Mucosa of rectum (tissue), 2 donors: ENCODE data around the gene CFL2.
A peak's percentile ranks its signal among the peaks of the same experiment; 100 is the strongest.
"Not testable (repeated sequence)": the region's sequence is repeated elsewhere in the genome, so short reads cannot be mapped to it uniquely, and the experiment has no call there.

Experiments used
- H3K27ac ChIP-seq, 2 donors: one replicate each; pipeline ENCODE4 v1.7.0; 2013; ENCODE audit warnings: inconsistent platforms in 2 of 2, low read depth in 2 of 2, low read length in 2 of 2
- H3K27me3 ChIP-seq, 2 donors: one replicate each; pipeline ENCODE4 v1.7.0; 2013; ENCODE audit warnings: low read length in 2 of 2; ENCODE audit not compliant: control insufficient read depth in 2 of 2, insufficient read depth in 2 of 2
- H3K36me3 ChIP-seq, 2 donors: one replicate each; pipeline ENCODE4 v1.7.0; 2013; ENCODE audit warnings: low read length in 2 of 2; ENCODE audit not compliant: control insufficient read depth in 2 of 2, insufficient read depth in 2 of 2
- H3K4me1 ChIP-seq, 2 donors: one replicate each; pipeline ENCODE4 v1.7.0; 2013; ENCODE audit warnings: low read length in 2 of 2, mild to moderate bottlenecking in 1 of 2; ENCODE audit not compliant: control insufficient read depth in 2 of 2, insufficient read depth in 2 of 2
- H3K4me3 ChIP-seq, 2 donors: one replicate each; pipeline ENCODE4 v1.7.0; 2013; ENCODE audit warnings: low read length in 2 of 2
- H3K9ac ChIP-seq, 2 donors: one replicate each; pipeline ENCODE4 v1.7.0; 2013; ENCODE audit warnings: low read length in 2 of 2, low read depth in 1 of 2, mild to moderate bottlenecking in 1 of 2
- H3K9me3 ChIP-seq, 2 donors: one replicate each; pipeline ENCODE4 v1.7.0; 2013; ENCODE audit warnings: low read length in 2 of 2; ENCODE audit not compliant: control insufficient read depth in 2 of 2
- donor health status: healthy.
- donor health status: Normal muscosa, but diverticular disease.

Gene CFL2

GRCh38 chr14:34714320-34715126 lies at the start of gene CFL2:
TSS of gene CFL2 (minus strand) at chr14:34714593. CDS start at chr14:34714540, 53 bp downstream.
- Histone ChIP-seq H3K36me3 (peaks cover 0 to 9% of the 10 kb centered on the region in 2 donors), H3K9me3 (no peaks in the 10 kb centered on the region), H3K9ac (peak within 1 kb of the TSS; percentile 81 to 84), H3K4me1 (peaks cover 0 to 8% of the 10 kb centered on the region in 2 donors), H3K4me3 (peak within 1 kb of the TSS; percentile 86 to 87), H3K27me3 (no peaks in the 10 kb centered on the region), H3K27ac (peak within 1 kb of the TSS; percentile 89 to 91)

DNA sequence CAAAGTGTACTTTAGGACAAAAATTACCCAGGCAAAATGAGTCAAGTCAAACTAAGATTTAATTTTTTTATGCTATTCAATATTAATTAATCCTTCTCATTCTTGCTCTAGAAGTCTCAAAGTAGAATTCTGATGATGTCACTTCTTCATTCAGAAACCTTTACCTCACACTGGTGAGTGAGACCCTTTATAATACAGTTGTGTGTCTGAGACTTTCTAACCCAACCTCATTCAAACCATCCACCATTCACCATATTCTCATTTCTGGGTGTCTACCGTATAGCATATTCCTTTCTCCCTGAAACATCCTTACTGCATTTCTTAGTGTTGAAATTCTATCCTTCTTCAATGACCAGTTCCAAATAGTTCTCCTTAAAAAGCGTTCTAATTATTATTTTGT lies 40.8 kb upstream of the CFL2 start:
- Histone ChIP-seq H3K4me1 (no peaks in the 10 kb centered on the region), H3K9ac (no peak overlapping the region), H3K36me3 (peaks cover 21 to 29% of the 10 kb centered on the region in 2 donors), H3K27ac (no peak overlapping the region), H3K4me3 (no peak overlapping the region), H3K9me3 (no peaks in the 10 kb centered on the region), H3K27me3 (no peaks in the 10 kb centered on the region)

DNA sequence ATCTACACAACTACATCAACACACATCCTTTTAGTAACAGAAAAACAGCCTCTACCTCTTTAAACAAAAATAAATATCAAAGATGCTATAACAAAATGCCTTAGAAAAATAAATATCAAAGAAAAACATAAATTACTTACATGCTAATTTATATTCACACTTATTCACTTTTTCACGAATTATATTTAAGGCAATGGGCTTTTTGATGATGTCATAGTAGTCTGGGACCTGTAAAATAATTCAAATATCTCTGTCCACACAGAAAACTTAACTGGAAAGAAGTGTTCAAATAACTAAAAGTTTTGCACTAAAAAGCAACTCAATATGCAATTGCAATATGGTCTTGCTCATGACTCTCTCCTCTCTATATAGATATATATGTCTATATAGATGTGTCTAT lies 40.3 kb upstream of the CFL2 start:
- no peaks in the 10 kb centered on the region for H3K9me3 ChIP-seq
- H3K9ac ChIP-seq: no peak overlapping the region
- H3K4me3 ChIP-seq: no peak overlapping the region
- H3K4me1 ChIP-seq: no peaks in the 10 kb centered on the region
- no peaks in the 10 kb centered on the region for H3K27me3 ChIP-seq
- peaks cover 16 to 27% of the 10 kb centered on the region in 2 donors for H3K36me3 ChIP-seq
- H3K27ac ChIP-seq: no peak overlapping the region

DNA sequence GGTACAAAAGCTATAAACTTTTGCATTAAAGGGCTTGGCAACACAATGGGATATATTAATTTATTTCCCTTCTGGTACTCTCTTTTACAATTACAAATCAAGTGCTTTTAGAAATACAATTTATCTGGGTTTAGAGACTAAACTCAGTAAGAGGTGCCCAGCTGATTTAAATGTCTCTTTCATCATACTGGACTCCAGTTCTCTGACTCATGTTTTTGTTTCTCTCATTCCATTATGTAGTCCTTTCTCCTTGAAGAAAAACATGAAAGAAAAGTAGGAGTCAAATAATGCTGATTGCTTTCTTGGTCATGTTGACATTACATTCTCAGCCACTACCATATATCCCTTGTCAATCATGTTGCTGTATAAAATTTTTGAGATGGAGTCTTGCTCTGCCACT lies 36.3 kb upstream of the CFL2 start:
- no peaks in the 10 kb centered on the region for H3K27me3 ChIP-seq
- no peak overlapping the region for H3K4me3 ChIP-seq
- peaks cover 7 to 13% of the 10 kb centered on the region in 2 donors for H3K36me3 ChIP-seq
- no peak overlapping the region for H3K27ac ChIP-seq
- no peaks in the 10 kb centered on the region for H3K4me1 ChIP-seq
- no peaks in the 10 kb centered on the region for H3K9me3 ChIP-seq
- no peak overlapping the region for H3K9ac ChIP-seq

DNA sequence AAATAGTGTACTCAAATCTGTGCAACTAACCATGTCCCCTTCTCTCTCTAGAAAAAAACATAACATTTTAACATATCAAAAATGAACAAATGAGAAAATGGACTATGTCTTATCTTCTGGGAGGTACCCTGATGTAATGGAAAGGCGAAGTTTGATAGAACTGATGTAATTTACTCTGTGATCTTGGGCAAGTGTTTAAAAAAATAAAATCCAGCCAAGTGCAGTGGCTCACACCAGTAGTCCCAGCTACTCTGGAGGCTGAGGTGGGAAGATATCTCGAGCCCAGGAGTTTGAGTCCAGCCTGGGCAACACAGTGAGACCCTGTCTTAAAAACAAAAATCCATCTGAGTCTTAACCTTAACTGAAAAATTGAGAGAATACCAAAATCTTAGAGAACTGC lies 35.8 kb upstream of the CFL2 start:
- no peak overlapping the region for H3K4me3 ChIP-seq

GRCh38 chr14:34749408-34749807 lies 35.0 kb upstream of the CFL2 start:
- H3K27ac ChIP-seq: no peak overlapping the region
- H3K4me1 ChIP-seq: no peaks in the 10 kb centered on the region
- no peak overlapping the region for H3K9ac ChIP-seq
- no peak overlapping the region for H3K4me3 ChIP-seq
- peaks cover 7 to 9% of the 10 kb centered on the region in 2 donors for H3K36me3 ChIP-seq
- H3K27me3 ChIP-seq: no peaks in the 10 kb centered on the region
- no peaks in the 10 kb centered on the region for H3K9me3 ChIP-seq

More for the DNA sequence above, 35.8 kb upstream of the CFL2 start:
- H3K27ac ChIP-seq: no peak overlapping the region
- H3K36me3 ChIP-seq: peaks cover 7 to 9% of the 10 kb centered on the region in 2 donors
- no peaks in the 10 kb centered on the region for H3K27me3 ChIP-seq
- H3K9me3 ChIP-seq: no peaks in the 10 kb centered on the region
- no peak overlapping the region for H3K9ac ChIP-seq
- H3K4me1 ChIP-seq: no peaks in the 10 kb centered on the region

DNA sequence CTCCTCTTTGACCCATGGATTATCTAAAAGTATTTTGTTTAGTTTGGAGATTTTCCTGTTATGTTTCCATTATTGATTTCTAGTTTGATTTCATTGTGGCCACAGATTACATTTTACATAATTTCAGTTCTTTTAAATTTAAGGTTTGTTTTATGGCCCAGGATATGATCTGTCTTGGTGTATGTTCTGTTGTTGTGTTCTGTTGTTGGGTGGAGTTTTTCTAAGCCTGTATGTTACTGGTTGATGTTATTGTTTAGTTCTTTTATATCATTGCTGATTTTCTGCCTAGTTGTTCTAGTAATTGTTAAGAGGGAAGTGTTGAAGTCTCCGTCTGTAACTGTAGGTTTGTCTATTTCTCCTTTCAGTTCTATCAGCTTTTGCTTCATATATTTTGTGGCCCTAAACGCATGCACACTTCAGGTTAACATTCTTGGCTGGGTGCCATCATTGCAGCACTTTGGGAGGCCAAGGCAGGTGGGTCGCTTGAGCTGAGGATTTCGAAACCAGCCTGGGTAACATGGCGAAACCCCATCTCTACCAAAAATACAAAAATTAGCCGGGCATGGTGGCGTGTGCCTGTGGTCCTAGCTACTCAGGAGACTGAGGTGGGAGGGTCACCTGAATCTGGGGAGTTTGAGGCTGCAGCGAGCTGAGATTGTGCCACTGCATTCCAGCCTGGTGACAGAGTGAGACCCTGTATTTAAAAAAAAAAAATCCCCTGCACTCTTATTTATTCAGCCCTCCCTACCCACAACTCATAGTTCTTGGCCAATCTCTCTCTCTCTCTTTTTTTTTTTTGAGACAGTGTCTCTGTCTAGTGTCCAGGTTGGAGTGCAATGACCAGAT lies 28.1 kb upstream of the CFL2 start:
- Histone ChIP-seq H3K4me3 (no peak overlapping the region), H3K9ac (no peak overlapping the region), H3K4me1 (no peaks in the 10 kb centered on the region), H3K36me3 (no peaks in the 10 kb centered on the region), H3K27ac (no peak overlapping the region), H3K27me3 (no peaks in the 10 kb centered on the region), H3K9me3 (no peaks in the 10 kb centered on the region)

GRCh38 chr14:34741840-34742239 lies 27.4 kb upstream of the CFL2 start:
- no peaks in the 10 kb centered on the region for H3K4me1 ChIP-seq
- no peaks in the 10 kb centered on the region for H3K9me3 ChIP-seq
- no peak overlapping the region for H3K9ac ChIP-seq
- no peaks in the 10 kb centered on the region for H3K27me3 ChIP-seq
- no peak overlapping the region for H3K4me3 ChIP-seq
- H3K27ac ChIP-seq: no peak overlapping the region
- no peaks in the 10 kb centered on the region for H3K36me3 ChIP-seq

- not testable (repeated sequence) for H3K4me3 ChIP-seq, H3K9me3 ChIP-seq, H3K27ac ChIP-seq, H3K4me1 ChIP-seq, H3K36me3 ChIP-seq, H3K9ac ChIP-seq, H3K27me3 ChIP-seq
These were observed 25.7 kb upstream of the CFL2 start for GRCh38 chr14:34740139-34740538.

DNA sequence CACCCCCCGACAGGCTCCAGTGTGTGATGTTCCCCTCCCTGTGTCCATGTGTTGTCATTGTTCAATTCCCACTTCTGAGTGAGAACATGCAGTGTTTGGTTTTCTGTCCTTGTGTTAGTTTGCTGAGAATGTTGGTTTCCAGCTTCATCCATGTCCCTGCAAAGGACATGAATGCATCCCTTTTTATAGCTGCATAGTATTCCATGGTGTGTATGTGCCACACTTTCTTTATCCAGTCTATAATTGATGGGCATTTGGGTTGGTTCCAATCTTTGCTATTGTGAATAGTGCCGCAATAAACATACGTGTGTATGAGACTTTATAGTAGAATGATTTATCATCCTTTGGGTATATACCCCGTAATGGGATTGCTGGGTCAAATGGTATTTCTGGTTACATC lies 22.7 kb upstream of the CFL2 start:
- not testable (repeated sequence) for H3K36me3 ChIP-seq, H3K4me3 ChIP-seq, H3K9me3 ChIP-seq, H3K27ac ChIP-seq, H3K9ac ChIP-seq, H3K27me3 ChIP-seq, H3K4me1 ChIP-seq
